Nephron (organoid): ENCODE data around the gene RPA1.

Experiments
- H3K27ac Mint-ChIP-seq, 3 experiments: 2 replicates each; pipeline ENCODE4 v1.8.0; 2020; ENCODE audit warnings: mixed read lengths in 3 of 3, mild to moderate bottlenecking in 2 of 3, moderate library complexity in 1 of 3
- H3K27me3 Mint-ChIP-seq: 2 replicates; pipeline ENCODE4 v1.8.0; 2021; ENCODE audit warnings: low read depth, mild to moderate bottlenecking, moderate library complexity, mixed read lengths
- H3K36me3 Mint-ChIP-seq: 2 replicates; pipeline ENCODE4 v1.8.0; 2020; ENCODE audit warnings: low read depth, mixed read lengths
- H3K4me1 Mint-ChIP-seq: 2 replicates; pipeline ENCODE4 v1.8.0; 2020; ENCODE audit warnings: mixed read lengths
- H3K4me3 Mint-ChIP-seq, 3 experiments: 2 replicates each; pipeline ENCODE4 v1.8.0; 2020; ENCODE audit warnings: mild to moderate bottlenecking in 3 of 3, mixed read lengths in 3 of 3, moderate library complexity in 2 of 3
- H3K9me3 Mint-ChIP-seq: 2 replicates; pipeline ENCODE4 v1.8.0; 2020; ENCODE audit warnings: mixed read lengths
- CTCF ChIP-seq, 3 experiments: fragments of 200-600 bp; sonication (generic); IDR thresholded peaks; one replicate each; pipeline ENCODE4 v1.5.0; 2021; ENCODE audit warnings: antibody characterized with exemption in 3 of 3; ENCODE audit not compliant: unreplicated experiment in 3 of 3

The RPA1 gene

DNA sequence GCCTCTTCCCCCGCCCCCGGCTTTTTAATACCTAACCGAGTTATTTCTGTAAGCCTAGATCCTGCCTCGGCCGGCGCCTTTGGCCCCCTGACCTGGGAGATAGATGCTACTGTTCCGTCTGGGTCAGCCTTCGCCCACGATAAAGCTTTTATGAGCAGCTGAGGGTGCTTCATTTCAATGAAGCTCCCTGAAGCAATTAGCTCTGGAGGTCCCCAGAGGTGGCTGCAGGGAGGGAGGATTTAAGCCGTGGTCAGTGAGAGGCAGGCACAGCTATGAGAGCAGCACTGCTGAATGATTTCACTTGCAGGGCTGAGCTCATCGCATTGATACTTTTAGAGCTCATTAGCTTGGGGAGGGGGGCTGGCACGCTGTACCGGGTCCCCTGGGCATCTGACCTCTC lies 89.4 kb downstream of the RPA1 start:
- no peaks in the 10 kb centered on the region for H3K36me3 Mint-ChIP-seq
- H3K27ac Mint-ChIP-seq, result no peak overlapping the region
- peaks cover 24% of the 10 kb centered on the region for H3K4me1 Mint-ChIP-seq
- peaks cover 40% of the 10 kb centered on the region for H3K27me3 Mint-ChIP-seq
- H3K4me3 Mint-ChIP-seq, result no peak overlapping the region
- no peak for TF ChIP-seq CTCF (IDR thresholded peaks at IDR 0.05; ENCODE audit: unreplicated experiment in 3 of 3)
- no peaks in the 10 kb centered on the region for H3K9me3 Mint-ChIP-seq

GRCh38 chr17:1920948-1921351 lies 91.1 kb downstream of the RPA1 start:
- Mint-ChIP-seq H3K4me1 (peaks cover 18% of the 10 kb centered on the region), H3K36me3 (no peaks in the 10 kb centered on the region), H3K27ac (no peak overlapping the region), H3K9me3 (no peaks in the 10 kb centered on the region), H3K4me3 (no peak overlapping the region), H3K27me3 (peaks cover 25% of the 10 kb centered on the region)
- TF ChIP-seq CTCF (IDR thresholded peaks at IDR 0.05; ENCODE audit: unreplicated experiment in 3 of 3), result no peak

GRCh38 chr17:1928976-1929375 lies 99.2 kb downstream of the RPA1 start:
- Mint-ChIP-seq H3K9me3 (no peaks in the 10 kb centered on the region), H3K27ac (no peak overlapping the region), H3K27me3 (peaks cover 37% of the 10 kb centered on the region), H3K4me3 (no peak overlapping the region), H3K36me3 (no peaks in the 10 kb centered on the region), H3K4me1 (peaks cover 20% of the 10 kb centered on the region)
- TF ChIP-seq CTCF (IDR thresholded peaks at IDR 0.05; ENCODE audit: unreplicated experiment in 3 of 3), result no peak

GRCh38 chr17:1930337-1930645 lies 100.5 kb downstream of the RPA1 start:
- Mint-ChIP-seq H3K4me1 (peaks cover 20% of the 10 kb centered on the region), H3K27ac (no peak overlapping the region), H3K36me3 (no peaks in the 10 kb centered on the region), H3K9me3 (no peaks in the 10 kb centered on the region), H3K4me3 (no peak overlapping the region), H3K27me3 (peaks cover 43% of the 10 kb centered on the region)
- no peak for TF ChIP-seq CTCF (IDR thresholded peaks at IDR 0.05; ENCODE audit: unreplicated experiment in 3 of 3)

- Mint-ChIP-seq H3K4me1 (peaks cover 20% of the 10 kb centered on the region), H3K36me3 (no peaks in the 10 kb centered on the region), H3K27me3 (peaks cover 37% of the 10 kb centered on the region), H3K4me3 (peak overlapping the region in 1 of 3 experiments; percentile 16), H3K9me3 (no peaks in the 10 kb centered on the region), H3K27ac (peak overlapping the region in 2 of 3 experiments; percentile 52 to 63)
- TF ChIP-seq CTCF (IDR thresholded peaks at IDR 0.05; ENCODE audit: unreplicated experiment in 3 of 3), result no peak
These were observed 102.2 kb downstream of the RPA1 start for GRCh38 chr17:1931844-1932579.
